HepG2 (cell line): Measurements from ENCODE around the gene RAB5B. TPM values are rescaled to one million over a fixed set of nuclear protein-coding genes. Genes with fewer than 3 reads are reported as not detected.

Experiments used
- BRCA1 ChIP-seq: sonication (generic); formaldehyde crosslinking; IDR thresholded peaks from 2 replicates; pipeline ENCODE4 v1.4.0; 2020; ENCODE audit warnings: missing genetic modification reagents
- CBX1 ChIP-seq: IDR thresholded peaks from one replicate; pipeline ENCODE4 v1.6.1; 2016; ENCODE audit warnings: antibody characterized with exemption, low read depth
- ERF ChIP-seq: IDR thresholded peaks from 2 replicates; pipeline ENCODE4 v1.6.1; 2018; ENCODE audit warnings: missing biosample characterization, missing genetic modification reagents
- IRF2 ChIP-seq: IDR thresholded peaks from 2 replicates; pipeline ENCODE4 v1.6.1; 2018; ENCODE audit warnings: missing genetic modification reagents, missing compliant biosample characterization
- KDM4B ChIP-seq: sonication (generic); formaldehyde crosslinking; IDR thresholded peaks from 2 replicates; pipeline ENCODE4 v1.4.0; 2020; ENCODE audit warnings: missing genetic modification reagents
- NAIF1 ChIP-seq: sonication (generic); formaldehyde crosslinking; IDR thresholded peaks from 2 replicates; pipeline ENCODE4 v1.5.0; 2020; ENCODE audit warnings: mild to moderate bottlenecking, missing genetic modification reagents, borderline replicate concordance
- NFATC3 ChIP-seq: sonication (generic); formaldehyde crosslinking; IDR thresholded peaks from 2 replicates; pipeline ENCODE4 v1.5.1; 2020; ENCODE audit warnings: mild to moderate bottlenecking, missing genetic modification reagents
- PAWR ChIP-seq: sonication (generic); formaldehyde crosslinking; IDR thresholded peaks from 2 replicates; pipeline ENCODE4 v1.4.0; 2020; ENCODE audit warnings: missing genetic modification reagents, mild to moderate bottlenecking, borderline replicate concordance
- PHF20 ChIP-seq: sonication (generic); formaldehyde crosslinking; IDR thresholded peaks from 2 replicates; pipeline ENCODE4 v1.5.0; 2020; ENCODE audit warnings: mild to moderate bottlenecking, missing genetic modification reagents
- POLR2G ChIP-seq: fragments of 200-400 bp; formaldehyde crosslinking; IDR thresholded peaks from 2 replicates; pipeline ENCODE4 v1.6.1; 2018; ENCODE audit warnings: mild to moderate bottlenecking, low read depth, low read length, moderate library complexity
- RFXAP ChIP-seq: sonication (generic); formaldehyde crosslinking; IDR thresholded peaks from 2 replicates; pipeline ENCODE4 v1.4.0; 2020; ENCODE audit warnings: missing genetic modification reagents, borderline replicate concordance
- SOX5 ChIP-seq: IDR thresholded peaks from 2 replicates; pipeline ENCODE4 v1.6.1; 2016; ENCODE audit warnings: borderline replicate concordance
- ZBTB20 ChIP-seq: sonication (generic); formaldehyde crosslinking; IDR thresholded peaks from 2 replicates; pipeline ENCODE4 v1.8.1; 2023; ENCODE audit warnings: missing genetic modification reagents, low read depth, mild to moderate bottlenecking, borderline replicate concordance
- ZC3H4 ChIP-seq: sonication (generic); formaldehyde crosslinking; IDR thresholded peaks from 2 replicates; pipeline ENCODE4 v1.4.0; 2020; ENCODE audit warnings: missing genetic modification reagents, borderline replicate concordance
- ZMYM4 ChIP-seq: sonication (generic); formaldehyde crosslinking; IDR thresholded peaks from 2 replicates; pipeline ENCODE4 v1.8.1; 2023; ENCODE audit warnings: mild to moderate bottlenecking, missing genetic modification reagents
- ZNF225 ChIP-seq: sonication (generic); formaldehyde crosslinking; IDR thresholded peaks from 2 replicates; pipeline ENCODE4 v1.4.0; 2020; ENCODE audit warnings: mild to moderate bottlenecking, missing genetic modification reagents
- ZNF230 ChIP-seq: sonication (generic); formaldehyde crosslinking; IDR thresholded peaks from 2 replicates; pipeline ENCODE4 v1.4.0; 2020; ENCODE audit warnings: mild to moderate bottlenecking, missing genetic modification reagents
- ZNF274 ChIP-seq: sonication (generic); formaldehyde crosslinking; IDR thresholded peaks from 2 replicates; pipeline ENCODE4 v1.5.1; 2020; ENCODE audit warnings: mild to moderate bottlenecking, missing genetic modification reagents
- ZNF282 ChIP-seq: fragments of 450-650 bp; IDR thresholded peaks from 2 replicates; pipeline ENCODE4 v1.6.1; 2018; ENCODE audit not compliant: partially characterized antibody
- ZNF331 ChIP-seq: sonication (generic); formaldehyde crosslinking; IDR thresholded peaks from 2 replicates; pipeline ENCODE4 v1.4.0; 2020; ENCODE audit warnings: missing genetic modification reagents
- ZNF333 ChIP-seq: sonication (generic); formaldehyde crosslinking; IDR thresholded peaks from 2 replicates; pipeline ENCODE4 v1.4.0; 2020; ENCODE audit warnings: mild to moderate bottlenecking, missing genetic modification reagents, borderline replicate concordance
- ZNF678 ChIP-seq: sonication (generic); formaldehyde crosslinking; IDR thresholded peaks from 2 replicates; pipeline ENCODE4 v1.4.0; 2020; ENCODE audit warnings: mild to moderate bottlenecking, missing genetic modification reagents
- ZNF749 ChIP-seq: sonication (generic); formaldehyde crosslinking; IDR thresholded peaks from 2 replicates; pipeline ENCODE4 v1.8.0; 2022; ENCODE audit warnings: mild to moderate bottlenecking, missing genetic modification reagents, moderate library complexity, borderline replicate concordance
- ZNF772 ChIP-seq: sonication (generic); formaldehyde crosslinking; IDR thresholded peaks from 2 replicates; pipeline ENCODE4 v1.5.0; 2020; ENCODE audit warnings: mild to moderate bottlenecking, missing genetic modification reagents
- ZNF782 ChIP-seq: sonication (generic); formaldehyde crosslinking; IDR thresholded peaks from 2 replicates; pipeline ENCODE4 v1.4.0; 2020; ENCODE audit warnings: missing genetic modification reagents, mild to moderate bottlenecking, borderline replicate concordance
- polyA plus RNA-seq, 8 experiments: library from polyadenylated mRNA; depleted of rRNA in 3 of 8; stranded (reverse) in 7 of 8; unstranded in 1 of 8; fragments of >200 nt; fragmentation: Illumina TruSeq in 4 of 8; extraction: Trizol in 4 of 8; gene quantifications; 2 replicates each; pipeline versions ENCODE4 v1.2.1 to v1.2.3, GENCODE V29; 2011 to 2016; ENCODE audit warnings: low read depth in 4 of 8, missing spikeins in 1 of 8, mixed read lengths in 1 of 8; ENCODE audit not compliant: insufficient read depth in 1 of 8
- total RNA-seq, 5 experiments: library from RNA; depleted of rRNA; stranded (reverse); fragments of >200 nt; fragmentation: Illumina TruSeq; extraction: Trizol; gene quantifications; 2 replicates each; pipeline ENCODE4 v1.2.3, GENCODE V29; 2016; ENCODE audit warnings: low read depth in 1 of 5
- TF ChIP-seq, protein P1 (sequence below): sonication (generic); formaldehyde crosslinking; IDR thresholded peaks from 2 replicates; pipeline ENCODE4 v1.5.0; 2020; ENCODE audit warnings: mild to moderate bottlenecking, missing genetic modification reagents, moderate library complexity
- TF ChIP-seq, protein P2 (sequence below): sonication (generic); formaldehyde crosslinking; IDR thresholded peaks from 2 replicates; pipeline ENCODE4 v1.4.0; 2020; ENCODE audit warnings: missing genetic modification reagents, low read depth, mild to moderate bottlenecking, borderline replicate concordance
- TF ChIP-seq, protein P3 (sequence below): IDR thresholded peaks from 2 replicates; pipeline ENCODE4 v1.6.1; 2012; ENCODE audit warnings: inconsistent platforms

RAB5B gene
- total and polyA plus RNA-seq, 2 of the 13 experiments (the other 11 are each of a cell fraction or from before 2014, with no cell fraction given): 26.0 to 68.3 TPM

DNA sequence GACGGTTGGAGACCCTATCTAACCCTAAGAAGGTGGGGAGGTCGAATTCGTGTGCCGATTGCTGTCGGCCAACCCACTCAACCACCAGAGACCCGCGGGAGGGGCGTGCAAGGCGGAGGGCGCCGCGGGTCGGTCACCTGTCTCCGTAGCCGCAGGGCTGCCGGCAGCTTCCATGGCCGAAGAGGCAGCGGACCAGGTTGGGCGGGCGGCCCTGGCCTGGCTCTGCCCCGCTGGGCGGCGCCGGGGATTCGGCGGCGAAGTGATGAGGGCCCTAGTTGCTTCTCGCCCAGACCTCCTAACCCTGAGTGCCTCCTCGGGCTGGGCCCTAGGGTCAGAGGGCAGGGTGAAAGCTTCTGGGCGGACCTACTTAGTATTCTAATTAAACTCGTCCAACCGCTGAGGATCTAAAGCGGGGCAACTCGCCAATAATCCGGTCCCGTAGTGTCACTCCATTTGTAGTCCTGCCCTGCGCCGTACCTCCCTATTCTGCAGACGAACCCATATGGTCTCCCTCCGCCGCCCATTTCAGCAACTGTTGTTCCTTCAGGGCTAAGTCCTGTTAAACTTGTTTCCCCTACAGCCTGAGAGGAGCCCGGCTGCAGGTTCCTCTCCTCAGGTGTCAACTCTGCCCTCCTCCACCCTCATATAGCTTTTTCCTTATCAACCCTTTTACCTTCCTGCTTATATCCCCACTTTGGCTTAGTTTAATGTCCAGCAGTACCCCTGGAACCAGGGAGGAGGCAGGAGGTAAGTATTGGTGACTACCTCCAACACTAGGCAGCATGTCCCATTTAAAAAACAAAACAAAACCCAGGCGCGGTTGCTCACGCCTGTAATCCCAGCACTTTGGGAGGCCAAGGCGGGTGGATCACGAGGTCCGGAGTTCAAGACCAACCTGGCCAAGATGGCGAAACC, 46.0 kb upstream of the RAB5B start, which contains the start of gene PYM1 (continued):
- TF ChIP-seq, protein P1, sequence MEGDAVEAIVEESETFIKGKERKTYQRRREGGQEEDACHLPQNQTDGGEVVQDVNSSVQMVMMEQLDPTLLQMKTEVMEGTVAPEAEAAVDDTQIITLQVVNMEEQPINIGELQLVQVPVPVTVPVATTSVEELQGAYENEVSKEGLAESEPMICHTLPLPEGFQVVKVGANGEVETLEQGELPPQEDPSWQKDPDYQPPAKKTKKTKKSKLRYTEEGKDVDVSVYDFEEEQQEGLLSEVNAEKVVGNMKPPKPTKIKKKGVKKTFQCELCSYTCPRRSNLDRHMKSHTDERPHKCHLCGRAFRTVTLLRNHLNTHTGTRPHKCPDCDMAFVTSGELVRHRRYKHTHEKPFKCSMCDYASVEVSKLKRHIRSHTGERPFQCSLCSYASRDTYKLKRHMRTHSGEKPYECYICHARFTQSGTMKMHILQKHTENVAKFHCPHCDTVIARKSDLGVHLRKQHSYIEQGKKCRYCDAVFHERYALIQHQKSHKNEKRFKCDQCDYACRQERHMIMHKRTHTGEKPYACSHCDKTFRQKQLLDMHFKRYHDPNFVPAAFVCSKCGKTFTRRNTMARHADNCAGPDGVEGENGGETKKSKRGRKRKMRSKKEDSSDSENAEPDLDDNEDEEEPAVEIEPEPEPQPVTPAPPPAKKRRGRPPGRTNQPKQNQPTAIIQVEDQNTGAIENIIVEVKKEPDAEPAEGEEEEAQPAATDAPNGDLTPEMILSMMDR (CRISPR knock-in tag): 0 out of 2 replicates have a peak, but pooled peaks have one; percentile 4
- TF ChIP-seq ZNF282 (no peak), PHF20 (CRISPR knock-in tag) (0 out of 2 replicates have a peak, but pooled peaks have one; percentile 26), PAWR (no peak), ZBTB20 (CRISPR knock-in tag) (no peak), CBX1 (peak; percentile 15), ZC3H4 (CRISPR knock-in tag) (0 out of 2 replicates have a peak, but pooled peaks have one; percentile 38), ZNF230 (0 out of 2 replicates have a peak, but pooled peaks have one; percentile 77), ZNF331 (CRISPR knock-in tag) (no peak), ZMYM4 (CRISPR knock-in tag) (peak; percentile 58; the same call in 1 of the 2 replicates), IRF2 (CRISPR knock-in tag) (0 out of 2 replicates have a peak, but pooled peaks have one; percentile 22), ZNF678 (CRISPR knock-in tag) (peak; percentile 64; the same call in 1 of the 2 replicates), POLR2G (peak; percentile 81), ZNF782 (CRISPR knock-in tag) (0 out of 2 replicates have a peak, but pooled peaks have one; percentile 23), ZNF772 (CRISPR knock-in tag) (peak; percentile 62), ZNF749 (0 out of 2 replicates have a peak, but pooled peaks have one; percentile 39), ERF (CRISPR knock-in tag) (peak; percentile 52; the same call in 1 of the 2 replicates), SOX5 (CRISPR knock-in tag) (peak; percentile 26; the same call in 1 of the 2 replicates), ZNF274 (CRISPR knock-in tag) (peak; percentile 85), NFATC3 (peak; percentile 81; the same call in 1 of the 2 replicates), NAIF1 (peak; percentile 63; the same call in 1 of the 2 replicates), ZNF225 (CRISPR knock-in tag) (no peak), BRCA1 (peak; percentile 67; the same call in 1 of the 2 replicates), KDM4B (CRISPR knock-in tag) (peak; percentile 50; the same call in 1 of the 2 replicates), RFXAP (CRISPR knock-in tag) (0 out of 2 replicates have a peak, but pooled peaks have one; percentile 14), ZNF333 (CRISPR knock-in tag) (0 out of 2 replicates have a peak, but pooled peaks have one; percentile 28)
- TF ChIP-seq, protein P2, sequence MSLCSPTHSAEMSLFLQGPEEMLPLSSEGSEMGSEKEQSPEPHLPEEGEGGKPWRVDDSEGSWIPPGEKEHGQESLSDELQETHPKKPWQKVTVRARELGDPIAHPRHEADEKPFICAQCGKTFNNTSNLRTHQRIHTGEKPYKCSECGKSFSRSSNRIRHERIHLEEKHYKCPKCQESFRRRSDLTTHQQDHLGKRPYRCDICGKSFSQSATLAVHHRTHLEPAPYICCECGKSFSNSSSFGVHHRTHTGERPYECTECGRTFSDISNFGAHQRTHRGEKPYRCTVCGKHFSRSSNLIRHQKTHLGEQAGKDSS (CRISPR knock-in tag): peak; percentile 72
- TF ChIP-seq, protein P3, sequence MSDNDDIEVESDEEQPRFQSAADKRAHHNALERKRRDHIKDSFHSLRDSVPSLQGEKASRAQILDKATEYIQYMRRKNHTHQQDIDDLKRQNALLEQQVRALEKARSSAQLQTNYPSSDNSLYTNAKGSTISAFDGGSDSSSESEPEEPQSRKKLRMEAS: peak; percentile 27; the same call in 1 of the 2 replicates
